DOHH2 (cell line): ENCODE results near the gene AGBL1.

ENCODE experiments used
- H3F3A ChIP-seq: fragments of 200-600 bp; sonication (generic), shearing (Covaris generic); 2 replicates; pipeline ENCODE4 v1.6.0; 2016; ENCODE audit warnings: antibody characterized with exemption, mild to moderate bottlenecking; ENCODE audit not compliant: control insufficient read depth, insufficient read depth
- H3K27ac ChIP-seq: fragments of 200-600 bp; sonication (generic); 2 replicates; pipeline ENCODE4 v1.5.1; 2014; ENCODE audit warnings: low read depth, mild to moderate bottlenecking, low read length, moderate library complexity
- H3K27me3 ChIP-seq: fragments of 200-600 bp; sonication (generic); 2 replicates; pipeline ENCODE4 v1.6.1; 2014; ENCODE audit warnings: mild to moderate bottlenecking, low read length, mixed read lengths; ENCODE audit not compliant: control insufficient read depth
- H3K36me3 ChIP-seq: fragments of 200-600 bp; sonication (generic); 2 replicates; pipeline ENCODE4 v1.6.1; 2014; ENCODE audit warnings: mild to moderate bottlenecking, low read length, moderate library complexity, mixed read lengths; ENCODE audit not compliant: control insufficient read depth
- H3K4me1 ChIP-seq: fragments of 200-600 bp; sonication (generic); 2 replicates; pipeline ENCODE4 v1.6.1; 2014; ENCODE audit warnings: mild to moderate bottlenecking, low read length, mixed read lengths; ENCODE audit not compliant: control insufficient read depth
- H3K4me2 ChIP-seq: fragments of 200-600 bp; sonication (generic); 2 replicates; pipeline ENCODE4 v1.6.0; 2014; ENCODE audit warnings: mild to moderate bottlenecking, low read length, moderate library complexity
- H3K4me3 ChIP-seq: fragments of 200-600 bp; sonication (generic); 2 replicates; pipeline ENCODE4 v1.5.1; 2014; ENCODE audit warnings: mild to moderate bottlenecking, low read length, mixed read lengths
- H3K79me2 ChIP-seq: fragments of 200-600 bp; sonication (generic); 2 replicates; pipeline ENCODE4 v1.6.1; 2014; ENCODE audit warnings: mild to moderate bottlenecking, low read length, mixed read lengths; ENCODE audit not compliant: control insufficient read depth
- H3K9me2 ChIP-seq: fragments of 200-600 bp; sonication (generic); replicated peaks from 2 replicates; pipeline ENCODE4 v1.6.1; 2014; ENCODE audit warnings: mild to moderate bottlenecking, low read length, mixed read lengths; ENCODE audit not compliant: control insufficient read depth
- H3K9me3 ChIP-seq: fragments of 200-600 bp; sonication (generic); 2 replicates; pipeline ENCODE4 v1.6.1; 2014; ENCODE audit warnings: antibody characterized with exemption, low read length, mixed read lengths; ENCODE audit not compliant: control insufficient read depth, insufficient read depth
- H4K20me1 ChIP-seq: fragments of 200-600 bp; sonication (generic); 2 replicates; pipeline ENCODE4 v1.6.0; 2014; ENCODE audit warnings: low read depth, mild to moderate bottlenecking, antibody characterized with exemption, low read length, moderate library complexity; ENCODE audit not compliant: control insufficient read depth, insufficient read depth
- CTCF ChIP-seq: fragments of 200-600 bp; sonication (generic); IDR thresholded peaks from one replicate; pipeline ENCODE4 v1.5.1; 2014; ENCODE audit warnings: antibody characterized with exemption, mild to moderate bottlenecking, low read depth, low read length; ENCODE audit not compliant: poor library complexity, severe bottlenecking
- EZH2phosphoT487 ChIP-seq: fragments of 200-600 bp; sonication (generic); IDR thresholded peaks from 2 replicates; pipeline ENCODE4 v1.6.1; 2017; ENCODE audit warnings: borderline replicate concordance, mild to moderate bottlenecking, antibody characterized with exemption, low read length, moderate library complexity, mixed read lengths

Gene AGBL1

GRCh38 chr15:86550075-86550474 lies 470.4 kb downstream of the AGBL1 start:
- Histone ChIP-seq H3F3A (no peaks in the 10 kb centered on the region), H3K4me2 (no peak overlapping the region), H3K36me3 (no peaks in the 10 kb centered on the region), H3K4me3 (no peak overlapping the region), H3K9me2 (no peaks in the 10 kb centered on the region), H3K27me3 (no peaks in the 10 kb centered on the region), H3K4me1 (no peaks in the 10 kb centered on the region), H3K9me3 (no peaks in the 10 kb centered on the region), H4K20me1 (no peaks in the 10 kb centered on the region), H3K79me2 (no peaks in the 10 kb centered on the region), H3K27ac (no peak overlapping the region)
- TF ChIP-seq CTCF, result no peak

GRCh38 chr15:86553108-86553507 lies 473.4 kb downstream of the AGBL1 start:
- no peaks in the 10 kb centered on the region for H3K9me3 ChIP-seq

GRCh38 chr15:86555098-86555497 lies 475.4 kb downstream of the AGBL1 start:
- TF ChIP-seq CTCF (no peak), EZH2phosphoT487 (no peak)
- Histone ChIP-seq H3K9me2 (no peaks in the 10 kb centered on the region), H3F3A (no peaks in the 10 kb centered on the region), H3K9me3 (no peaks in the 10 kb centered on the region), H3K4me3 (no peak overlapping the region), H3K27ac (no peak overlapping the region), H3K27me3 (no peaks in the 10 kb centered on the region), H3K4me2 (no peak overlapping the region), H3K36me3 (no peaks in the 10 kb centered on the region), H4K20me1 (no peaks in the 10 kb centered on the region), H3K4me1 (no peaks in the 10 kb centered on the region), H3K79me2 (no peaks in the 10 kb centered on the region)

More at GRCh38 chr15:86553108-86553507, 473.4 kb downstream of the AGBL1 start:
- H3F3A ChIP-seq, result no peaks in the 10 kb centered on the region
- no peak overlapping the region for H3K4me3 ChIP-seq
- H3K79me2 ChIP-seq, result no peaks in the 10 kb centered on the region
- no peak overlapping the region for H3K4me2 ChIP-seq
- no peak for TF ChIP-seq CTCF
- TF ChIP-seq EZH2phosphoT487, result no peak
- no peaks in the 10 kb centered on the region for H4K20me1 ChIP-seq
- no peaks in the 10 kb centered on the region for H3K27me3 ChIP-seq
- H3K4me1 ChIP-seq, result no peaks in the 10 kb centered on the region
- H3K36me3 ChIP-seq, result no peaks in the 10 kb centered on the region
- H3K9me2 ChIP-seq, result no peaks in the 10 kb centered on the region
- H3K27ac ChIP-seq, result no peak overlapping the region

DNA sequence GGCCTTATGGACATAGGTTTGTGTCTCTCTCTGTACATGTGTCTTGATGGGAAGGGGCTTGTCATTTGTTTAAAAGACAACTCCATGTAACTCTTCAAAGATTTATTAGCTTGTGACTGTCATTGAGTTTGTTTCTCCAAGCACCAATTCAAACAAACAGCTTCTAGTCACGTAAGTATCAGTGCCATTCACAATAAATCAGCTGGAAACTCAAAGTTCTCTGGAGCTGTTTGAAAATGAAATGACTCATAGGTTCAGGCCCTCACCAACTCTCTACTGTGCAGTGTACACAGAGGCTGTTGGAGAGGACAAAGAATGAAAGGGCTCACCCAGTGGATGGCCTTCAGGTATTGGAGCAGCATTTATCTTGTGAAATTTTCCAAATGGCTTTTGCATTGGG lies 476.3 kb downstream of the AGBL1 start:
- Histone ChIP-seq H3F3A (no peaks in the 10 kb centered on the region), H3K4me2 (no peak overlapping the region), H3K27me3 (no peaks in the 10 kb centered on the region), H3K27ac (no peak overlapping the region), H3K4me1 (no peaks in the 10 kb centered on the region), H3K9me3 (no peaks in the 10 kb centered on the region), H3K79me2 (no peaks in the 10 kb centered on the region), H3K4me3 (no peak overlapping the region), H3K36me3 (no peaks in the 10 kb centered on the region), H4K20me1 (no peaks in the 10 kb centered on the region), H3K9me2 (no peaks in the 10 kb centered on the region)
- TF ChIP-seq CTCF, result no peak
- no peak for TF ChIP-seq EZH2phosphoT487
